H1 (cell line): ENCODE measurements around the gene OSBPL2. TPM values are rescaled to one million over a fixed set of nuclear protein-coding genes. Genes with fewer than 3 reads are reported as not detected.

Experiments used
- CTCF ChIA-PET: fragments of 300-600 bp; sonication (Branson Sonifier 250); formaldehyde crosslinking; loops from one replicate; lab custom pipeline; 2021; ENCODE audit not compliant: partially characterized antibody; lab: Charles Lee
- POLR2A ChIA-PET: fragments of 300-600 bp; sonication (Branson Sonifier 250); formaldehyde crosslinking; loops from one replicate; lab custom pipeline; 2021; ENCODE audit warnings: inconsistent platforms; ENCODE audit not compliant: partially characterized antibody; lab: Charles Lee
- DNase-seq, 2 experiments: peaks; one replicate each; pipeline versions ENCODE4 v3.0.0 to v3.0.0-alpha.2; 2010 to 2022; ENCODE audit warnings: low spot score in 2 of 2, low read depth in 1 of 2, mixed read lengths in 1 of 2
- FAIRE-seq: peaks from 2 replicates; lab custom pipeline; 2011; peaks lifted over from hg19 to GRCh38; lab: Jason Lieb, UNC
- H2AFZ ChIP-seq: 2 replicates; pipeline ENCODE4 v1.8.1; 2012; ENCODE audit warnings: low read length, inconsistent platforms
- H2AK5ac ChIP-seq: 2 replicates; pipeline ENCODE4 v1.6.1; 2013; ENCODE audit warnings: low read depth, low read length
- H2BK120ac ChIP-seq: replicated peaks from 2 replicates; pipeline ENCODE3; 2013; ENCODE audit warnings: low read depth, low read length, inconsistent platforms
- H2BK12ac ChIP-seq: 2 replicates; pipeline ENCODE4 v1.6.1; 2013; ENCODE audit warnings: low read depth, low read length
- H2BK15ac ChIP-seq: 2 replicates; pipeline ENCODE4 v1.6.1; 2013; ENCODE audit warnings: low read length
- H2BK20ac ChIP-seq: 2 replicates; pipeline ENCODE4 v1.6.1; 2013; ENCODE audit warnings: low read length
- H2BK5ac ChIP-seq: 2 replicates; pipeline ENCODE4 v1.6.1; 2013; ENCODE audit warnings: low read depth, low read length
- H3K14ac ChIP-seq: 2 replicates; pipeline ENCODE4 v1.6.1; 2013; ENCODE audit warnings: inconsistent platforms; ENCODE audit not compliant: insufficient read length
- H3K18ac ChIP-seq: 2 replicates; pipeline ENCODE4 v1.6.1; 2013; ENCODE audit warnings: low read length; ENCODE audit errors: extremely low read depth
- H3K23ac ChIP-seq: 2 replicates; pipeline ENCODE4 v1.6.1; 2013; ENCODE audit warnings: inconsistent platforms; ENCODE audit not compliant: insufficient read length
- H3K23me2 ChIP-seq: 2 replicates; pipeline ENCODE4 v1.6.1; 2013; ENCODE audit warnings: low read depth, low read length
- H3K27ac ChIP-seq: 2 replicates; pipeline ENCODE4 v1.6.1; 2011; ENCODE audit warnings: low read depth, low read length, inconsistent platforms
- H3K27me3 ChIP-seq, 4 experiments: replicated peaks in 1 of 4; 1 replicate in 1 of 4; 2 replicates in 3 of 4; pipeline versions ENCODE4 v1.6.1 to v1.8.1; 2011 to 2013; ENCODE audit warnings: low read length in 3 of 4, mild to moderate bottlenecking in 3 of 4, inconsistent platforms in 2 of 4, mixed read lengths in 2 of 4, moderate library complexity in 1 of 4; ENCODE audit not compliant: control insufficient read depth in 3 of 4, insufficient read depth in 3 of 4; ENCODE audit errors: extremely low read depth in 1 of 4
- H3K36me3 ChIP-seq, 4 experiments: 2 replicates each; pipeline versions ENCODE4 v1.6.1 to v1.8.1; 2011 to 2013; ENCODE audit warnings: mild to moderate bottlenecking in 4 of 4, low read length in 3 of 4, moderate library complexity in 2 of 4, control low read depth in 1 of 4, inconsistent platforms in 1 of 4; ENCODE audit not compliant: insufficient read depth in 4 of 4, control insufficient read depth in 2 of 4
- H3K4ac ChIP-seq: replicated peaks from 2 replicates; pipeline ENCODE3; 2013; ENCODE audit warnings: low read length, low read depth, mixed read lengths, inconsistent platforms; ENCODE audit not compliant: insufficient read length
- H3K4me1 ChIP-seq, 4 experiments: replicated peaks in 1 of 4; 1 replicate in 1 of 4; 2 replicates in 3 of 4; pipeline versions ENCODE4 v1.6.1 to v1.8.1; 2011 to 2013; ENCODE audit warnings: low read length in 3 of 4, inconsistent platforms in 2 of 4, mixed read lengths in 1 of 4; ENCODE audit not compliant: insufficient read depth in 4 of 4, control insufficient read depth in 3 of 4
- H3K4me2 ChIP-seq, 2 experiments: 2 replicates each; pipeline versions ENCODE4 v1.6.1 to v1.8.1; 2011 to 2013; ENCODE audit warnings: low read depth in 2 of 2, low read length in 2 of 2, control low read depth in 1 of 2, inconsistent platforms in 1 of 2, mild to moderate bottlenecking in 1 of 2; ENCODE audit not compliant: insufficient read depth in 1 of 2
- H3K4me3 ChIP-seq, 4 experiments: fragments of 200-600, 300-600 bp in 1 of 4; sonication (generic), shearing (Covaris generic), sonication (Bioruptor Twin) in 1 of 4; 2 replicates each; pipeline versions ENCODE4 v1.5.1 to v1.8.1; 2011 to 2016; ENCODE audit warnings: low read length in 4 of 4, low read depth in 3 of 4, control low read depth in 2 of 4, inconsistent platforms in 2 of 4, mild to moderate bottlenecking in 2 of 4, mixed read lengths in 1 of 4, moderate library complexity in 1 of 4; ENCODE audit not compliant: insufficient read depth in 2 of 4; ENCODE audit errors: extremely low read depth in 1 of 4
- H3K56ac ChIP-seq: replicated peaks from 2 replicates; pipeline ENCODE3; 2013; ENCODE audit warnings: low read depth, mild to moderate bottlenecking, mixed read lengths, low read length, inconsistent platforms; ENCODE audit not compliant: insufficient read length
- H3K79me1 ChIP-seq: 2 replicates; pipeline ENCODE4 v1.6.1; 2013; ENCODE audit warnings: low read depth, low read length, control low read depth
- H3K79me2 ChIP-seq, 2 experiments: 2 replicates each; pipeline versions ENCODE4 v1.6.1 to v1.8.1; 2012 to 2013; ENCODE audit warnings: low read length in 2 of 2, mild to moderate bottlenecking in 2 of 2, inconsistent platforms in 1 of 2; ENCODE audit not compliant: insufficient read depth in 2 of 2, control insufficient read depth in 1 of 2
- H3K9ac ChIP-seq, 4 experiments: replicated peaks in 1 of 4; 1 replicate in 1 of 4; 2 replicates in 3 of 4; pipeline versions ENCODE4 v1.6.1 to v1.8.1; 2011 to 2013; ENCODE audit warnings: low read depth in 3 of 4, low read length in 3 of 4, control low read depth in 2 of 4, mild to moderate bottlenecking in 2 of 4, moderate library complexity in 2 of 4, inconsistent platforms in 1 of 4; ENCODE audit errors: extremely low read depth in 1 of 4
- H3K9me3 ChIP-seq, 2 experiments: 2 replicates each; pipeline versions ENCODE4 v1.6.1 to v1.8.1; 2012 to 2013; ENCODE audit warnings: mild to moderate bottlenecking in 2 of 2, moderate library complexity in 2 of 2, control low read depth in 1 of 2, inconsistent platforms in 1 of 2, low read depth in 1 of 2, low read length in 1 of 2, mixed read lengths in 1 of 2; ENCODE audit not compliant: insufficient read depth in 2 of 2
- H4K20me1 ChIP-seq, 2 experiments: replicated peaks in 1 of 2; 2 replicates each; pipeline versions ENCODE3 to v1.8.1; 2011 to 2013; ENCODE audit warnings: inconsistent platforms in 2 of 2, low read length in 2 of 2, mild to moderate bottlenecking in 1 of 2; ENCODE audit not compliant: insufficient read depth in 2 of 2, control insufficient read depth in 1 of 2
- H4K5ac ChIP-seq: 2 replicates; pipeline ENCODE4 v1.6.1; 2013; ENCODE audit warnings: low read length, low read depth, mixed read lengths, inconsistent platforms; ENCODE audit not compliant: insufficient read length
- H4K8ac ChIP-seq: 2 replicates; pipeline ENCODE4 v1.8.0; 2013; ENCODE audit warnings: mild to moderate bottlenecking, moderate library complexity, low read length, inconsistent platforms; ENCODE audit not compliant: insufficient read depth; ENCODE audit errors: extremely low read depth
- H4K91ac ChIP-seq: replicated peaks from 2 replicates; pipeline ENCODE3; 2013; ENCODE audit warnings: low read length, mixed read lengths, inconsistent platforms; ENCODE audit not compliant: insufficient read length
- ATF2 ChIP-seq: IDR thresholded peaks from 2 replicates; pipeline ENCODE4 v1.6.1; 2012; ENCODE audit warnings: low read length, inconsistent platforms
- BCL11A ChIP-seq, 2 experiments: IDR thresholded peaks; one replicate each; pipeline ENCODE4 v1.6.1; 2011; ENCODE audit warnings: low read depth in 2 of 2, low read length in 2 of 2, mild to moderate bottlenecking in 2 of 2
- CHD1 ChIP-seq: IDR thresholded peaks from 2 replicates; pipeline ENCODE4 v1.6.1; 2012; ENCODE audit warnings: low read depth, low read length, improper control_type of control experiment
- GABPA ChIP-seq: IDR thresholded peaks from 2 replicates; pipeline ENCODE4 v1.6.1; 2011; ENCODE audit warnings: mild to moderate bottlenecking, low read length, moderate library complexity, borderline replicate concordance; ENCODE audit not compliant: insufficient read depth
- HDAC6 ChIP-seq: IDR thresholded peaks from one replicate; pipeline ENCODE4 v1.7.1; 2012; ENCODE audit warnings: low read depth, mild to moderate bottlenecking, inconsistent platforms, low read length, moderate library complexity
- JUN ChIP-seq: IDR thresholded peaks from 2 replicates; pipeline ENCODE4 v1.6.1; 2011; ENCODE audit warnings: low read depth, mild to moderate bottlenecking, improper control_type of control experiment, low read length
- MAFK ChIP-seq: IDR thresholded peaks from 2 replicates; pipeline ENCODE4 v1.6.1; 2012; ENCODE audit warnings: low read depth, mild to moderate bottlenecking, improper control_type of control experiment, low read length
- RFX5 ChIP-seq: IDR thresholded peaks from 2 replicates; pipeline ENCODE4 v1.6.1; 2011; ENCODE audit warnings: low read depth, low read length, improper control_type of control experiment, borderline replicate concordance
- SP2 ChIP-seq: IDR thresholded peaks from 2 replicates; pipeline ENCODE4 v1.6.1; 2012; ENCODE audit warnings: mild to moderate bottlenecking, low read length, inconsistent platforms
- SP4 ChIP-seq: IDR thresholded peaks from 2 replicates; pipeline ENCODE4 v1.6.1; 2012; ENCODE audit warnings: low read length, inconsistent platforms
- TAF7 ChIP-seq: optimal IDR thresholded peaks from 2 replicates; pipeline ENCODE3; 2011; ENCODE audit warnings: low read depth, mild to moderate bottlenecking, inconsistent platforms, low read length, moderate library complexity, borderline replicate concordance
- TCF12 ChIP-seq: IDR thresholded peaks from 2 replicates; pipeline ENCODE4 v1.6.1; 2011; ENCODE audit warnings: low read depth, mild to moderate bottlenecking, low read length
- WGBS, 2 experiments: shearing (Covaris generic) in 1 of 2; methylation state at CpG; one replicate each; pipeline versions ENCODE4 v1.1.6 to v1.1.7; 2013 to 2015; ENCODE audit warnings: low lambda C conversion rate in 2 of 2, mixed read lengths in 2 of 2, inconsistent platforms in 1 of 2, low coverage in 1 of 2, missing lambda C conversion rate in 1 of 2; ENCODE audit not compliant: insufficient replicate concordance in 2 of 2, insufficient coverage in 1 of 2, insufficient read length in 1 of 2; ENCODE audit errors: extremely low coverage in 1 of 2, missing lambda C conversion rate in 1 of 2; 5-methylcytosine and 5-hydroxymethylcytosine counted together
- polyA plus RNA-seq, 7 experiments: library from polyadenylated mRNA; depleted of rRNA in 3 of 7; stranded (reverse) in 5 of 7; unstranded in 2 of 7; fragments of >200 nt in 5 of 7; fragments of 200-250 nt in 2 of 7; gene quantifications; 1 replicate in 5 of 7; 2 replicates in 1 of 7; 4 replicates in 1 of 7; pipeline versions ENCODE4 v1.2.1 to v1.2.3, GENCODE V29; 2011 to 2013; ENCODE audit warnings: missing spikeins in 2 of 7, mixed read lengths in 2 of 7
- total RNA-seq: library from RNA; stranded (reverse); fragmentation: NEBNext Ultra II Directional; extraction: Animal tissue kit (Norgen Biotek cat#: 25700); gene quantifications from 2 replicates; pipeline ENCODE4 v1.2.1, GENCODE V29; 2021
- TF ChIP-seq, protein P1 (sequence below): IDR thresholded peaks from 2 replicates; pipeline ENCODE4 v1.6.1; 2012; ENCODE audit warnings: inconsistent platforms

OSBPL2 gene
- total and polyA plus RNA-seq, 2 of the 8 experiments (the other 6 are each of a cell fraction or from before 2014, with no cell fraction given): 11.7 to 42.4 TPM

DNA sequence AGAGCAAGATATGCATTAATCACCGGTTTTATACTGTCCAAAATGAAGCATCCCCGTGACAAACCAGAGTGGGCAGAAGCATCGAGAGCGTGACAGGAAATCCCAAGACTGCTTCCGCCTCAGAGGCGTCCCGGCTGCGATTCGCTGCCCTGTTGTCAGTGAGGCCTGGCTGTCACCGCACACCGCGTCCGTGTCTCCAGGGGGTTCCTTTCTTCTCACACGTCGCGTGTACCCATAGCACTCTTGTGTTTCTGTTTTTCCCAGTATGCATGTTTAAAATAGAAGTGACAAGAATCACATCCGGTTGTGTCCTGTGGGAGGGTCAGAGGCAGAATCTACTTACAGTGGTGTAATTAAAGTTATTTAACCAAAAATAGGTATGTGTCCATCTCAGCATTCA is 56.2 kb downstream of the OSBPL2 start:
- Histone ChIP-seq H2BK120ac (no peak overlapping the region), H3K23ac (no peak overlapping the region), H3K79me2 (no peaks in the 10 kb centered on the region), H2BK20ac (no peak overlapping the region), H3K4me1 (no peaks in the 10 kb centered on the region), H3K56ac (no peak overlapping the region), H2BK5ac (no peak overlapping the region), H3K4ac (no peak overlapping the region), H3K9ac (no peak overlapping the region), H3K9me3 (no peaks in the 10 kb centered on the region), H2AFZ (no peak overlapping the region), H3K4me2 (no peak overlapping the region), H3K36me3 (peaks cover 4 to 41% (median 6%) of the 10 kb centered on the region in 4 experiments; a peak in 5 of 8 replicates), H3K14ac (no peak overlapping the region), H3K27ac (no peak overlapping the region), H3K79me1 (peaks cover 2% of the 10 kb centered on the region; the same call in 1 of the 2 replicates), H3K27me3 (no peaks in the 10 kb centered on the region), H4K5ac (no peak overlapping the region), H4K8ac (no peak overlapping the region), H2BK15ac (no peak overlapping the region), H4K91ac (no peak overlapping the region), H4K20me1 (peaks cover 2 to 9% of the 10 kb centered on the region in 2 experiments), H3K23me2 (no peaks in the 10 kb centered on the region), H2AK5ac (no peak overlapping the region), H3K18ac (no peak overlapping the region), H3K4me3 (no peak overlapping the region), H2BK12ac (no peak overlapping the region)
- WGBS, 2 experiments: 91% methylated on average over 17 of the region's 17 CpGs; no CpG with 5 or more reads in 1 of the 2 experiments
- DNase-seq (no peak), FAIRE-seq (no peak)
- ChIA-PET CTCF (no interaction called here), POLR2A (no interaction called here)
- TF ChIP-seq JUN: no peak
- TF ChIP-seq TAF7: no peak
- no peak for TF ChIP-seq HDAC6
- no peak for TF ChIP-seq ATF2
- no peak for TF ChIP-seq TCF12
- TF ChIP-seq, protein P1, sequence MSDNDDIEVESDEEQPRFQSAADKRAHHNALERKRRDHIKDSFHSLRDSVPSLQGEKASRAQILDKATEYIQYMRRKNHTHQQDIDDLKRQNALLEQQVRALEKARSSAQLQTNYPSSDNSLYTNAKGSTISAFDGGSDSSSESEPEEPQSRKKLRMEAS: no peak
- TF ChIP-seq CHD1: no peak
- no peak for TF ChIP-seq BCL11A (IDR thresholded peaks at IDR 0.05; ENCODE audit: low read depth in 2 of 2, low read length in 2 of 2)
- no peak for TF ChIP-seq RFX5
- TF ChIP-seq MAFK: no peak
- no peak for TF ChIP-seq SP4
- TF ChIP-seq SP2: no peak
- TF ChIP-seq GABPA: no peak
